A549 (cell line): Measurements from ENCODE around the gene NAP1L1. TPM values are rescaled to one million over a fixed set of nuclear protein-coding genes. Genes with fewer than 3 reads are reported as not detected.

Experiments
- ATAC-seq, 2 experiments: fragments of 200-7000 bp in 1 of 2; fragments of >200 bp in 1 of 2; cut with Nextera tagmentation in 1 of 2; cut with Tn5 transposase in 1 of 2; 3 replicates each; pipeline versions ENCODE4 v1.8.0 to v1.9.1; 2018 to 2020; ENCODE audit warnings: mild to moderate bottlenecking in 1 of 2, moderate library complexity in 1 of 2
- CTCF ChIA-PET: fragments of 300-600 bp; sonication (Branson Sonifier 250); formaldehyde crosslinking; extraction: SDS; loops from one replicate; lab custom pipeline; 2021; ENCODE audit warnings: antibody characterized with exemption, inconsistent platforms; lab: Yijun Ruan, JAX
- POLR2A ChIA-PET: fragments of 350-600 bp; formaldehyde crosslinking; extraction: SDS; loops from one replicate; lab custom pipeline; 2021; ENCODE audit warnings: antibody characterized with exemption, inconsistent platforms; lab: Yijun Ruan, JAX
- DNase-seq, 2 experiments: peaks; one replicate each; pipeline versions ENCODE4 v3.0.0 to v3.0.0-alpha.2; 2011 to 2016; ENCODE audit warnings: low read depth in 1 of 2, low spot score in 1 of 2
- FAIRE-seq: peaks from 2 replicates; lab custom pipeline; 2011; peaks lifted over from hg19 to GRCh38; lab: Jason Lieb, UNC
- H3K27ac ChIP-seq, 2 experiments: fragments of >200 bp; sonication (Bioruptor Twin); formaldehyde crosslinking; 3 replicates each; pipeline ENCODE4 v1.5.1; 2016 to 2017
- H3K4me1 ChIP-seq: fragments of >200 bp; sonication (Bioruptor Twin); formaldehyde crosslinking; 3 replicates; pipeline ENCODE4 v1.6.1; 2016
- H3K4me2 ChIP-seq: fragments of >200 bp; sonication (Bioruptor Twin); formaldehyde crosslinking; 3 replicates; pipeline ENCODE4 v1.6.1; 2016
- H3K4me3 ChIP-seq: fragments of >200 bp; sonication (Bioruptor Twin); formaldehyde crosslinking; 3 replicates; pipeline ENCODE4 v1.5.1; 2016
- H3K9me3 ChIP-seq: fragments of >200 bp; sonication (Bioruptor Twin); formaldehyde crosslinking; 3 replicates; pipeline ENCODE4 v1.6.1; 2016
- BHLHE40 ChIP-seq: IDR thresholded peaks from 2 replicates; pipeline ENCODE4 v1.6.1; 2012; ENCODE audit warnings: low read depth, low read length, inconsistent platforms
- CBX8 ChIP-seq: fragments of 200-600 bp; sonication (generic); IDR thresholded peaks from 2 replicates; pipeline ENCODE4 v1.6.1; 2016
- CHD2 ChIP-seq: fragments of 150-350 bp; IDR thresholded peaks from 2 replicates; pipeline ENCODE4 v1.6.1; 2014; ENCODE audit warnings: low read length; ENCODE audit not compliant: partially characterized antibody
- EP300 ChIP-seq, 2 experiments: fragments of >200 bp; sonication (Bioruptor Twin); formaldehyde crosslinking; IDR thresholded peaks; 2 replicates in 1 of 2; 3 replicates in 1 of 2; pipeline ENCODE4 v1.6.1; 2016 to 2017
- GATA3 ChIP-seq: IDR thresholded peaks from 2 replicates; pipeline ENCODE4 v1.6.1; 2012; ENCODE audit warnings: borderline replicate concordance
- HOXA7 ChIP-seq: fragments of 250-450 bp; sonication (Bioruptor Pico); IDR thresholded peaks from 2 replicates; pipeline ENCODE4 v1.5.0; 2020; ENCODE audit warnings: mild to moderate bottlenecking, moderate library complexity
- KDM1A ChIP-seq: fragments of 200-600 bp; sonication (generic); IDR thresholded peaks from 2 replicates; pipeline ENCODE4 v1.6.1; 2016; ENCODE audit warnings: low read depth, mild to moderate bottlenecking
- MAX ChIP-seq: IDR thresholded peaks from 2 replicates; pipeline ENCODE4 v1.6.1; 2012
- MYC ChIP-seq: IDR thresholded peaks from 2 replicates; pipeline ENCODE4 v1.6.1; 2012; ENCODE audit warnings: mild to moderate bottlenecking, inconsistent platforms, low read length, improper control_type of control experiment, borderline replicate concordance
- NFE2L2 ChIP-seq: fragments of 150-350 bp; conservative IDR thresholded peaks from 2 replicates; pipeline ENCODE4 v1.6.1; 2014; ENCODE audit warnings: low read length
- NR3C1 ChIP-seq: fragments of >200 bp; sonication (Bioruptor Twin); formaldehyde crosslinking; IDR thresholded peaks from 3 replicates; pipeline ENCODE4 v1.6.1; 2017
- PHF8 ChIP-seq: fragments of 200-600 bp; sonication (generic); IDR thresholded peaks from 2 replicates; pipeline ENCODE4 v1.6.1; 2016; ENCODE audit warnings: low read depth, mild to moderate bottlenecking, antibody characterized with exemption, moderate library complexity, borderline replicate concordance
- RCOR1 ChIP-seq: fragments of 150-350 bp; IDR thresholded peaks from 2 replicates; pipeline ENCODE4 v1.6.1; 2014; ENCODE audit warnings: antibody characterized with exemption, low read length, low read depth
- REST ChIP-seq: fragments of 200-600 bp; sonication (generic); IDR thresholded peaks from 2 replicates; pipeline ENCODE4 v1.6.1; 2016; ENCODE audit warnings: antibody characterized with exemption, mild to moderate bottlenecking, moderate library complexity
- RNF2 ChIP-seq: fragments of 200-600 bp; sonication (generic); IDR thresholded peaks from 2 replicates; pipeline ENCODE4 v1.6.1; 2016; ENCODE audit warnings: low read depth, mild to moderate bottlenecking, antibody characterized with exemption, moderate library complexity, borderline replicate concordance
- SMC3 ChIP-seq: fragments of >200 bp; sonication (Bioruptor Twin); formaldehyde crosslinking; IDR thresholded peaks from 3 replicates; pipeline ENCODE4 v1.6.1; 2018; ENCODE audit warnings: inconsistent platforms
- SREBF2 ChIP-seq: fragments of 450-650 bp; IDR thresholded peaks from 2 replicates; pipeline ENCODE4 v1.6.1; 2014; ENCODE audit warnings: mild to moderate bottlenecking, moderate library complexity
- ZSCAN20 ChIP-seq: fragments of 250-450 bp; sonication (Bioruptor Pico); IDR thresholded peaks from 2 replicates; pipeline ENCODE4 v1.8.0; 2022; ENCODE audit warnings: mild to moderate bottlenecking, moderate library complexity
- WGBS: methylation state at CpG from one replicate; pipeline ENCODE4 v1.1.6; 2017; ENCODE audit errors: missing lambda C conversion rate; 5-methylcytosine and 5-hydroxymethylcytosine counted together
- polyA plus RNA-seq, 4 experiments: library from polyadenylated mRNA; depleted of rRNA in 3 of 4; stranded (reverse); fragments of >200 nt; fragmentation: RNase III in 1 of 4; extraction: RNeasy Plus Mini Kit Qiagen cat#74134 plus additional on column Dnase treatment in 1 of 4; gene quantifications; 2 replicates in 3 of 4; 3 replicates in 1 of 4; pipeline ENCODE4 v1.2.3, GENCODE V29; 2011 to 2017
- TF ChIP-seq, protein P1 (sequence below): fragments of 250-450 bp; sonication (Bioruptor Pico); IDR thresholded peaks from 2 replicates; pipeline ENCODE4 v1.5.0; 2021; ENCODE audit warnings: mild to moderate bottlenecking, moderate library complexity, borderline replicate concordance
- TF ChIP-seq, protein P2 (sequence below): fragments of 150-350 bp; IDR thresholded peaks from 2 replicates; pipeline ENCODE4 v1.6.1; 2014; ENCODE audit warnings: low read depth, mild to moderate bottlenecking, low read length
- TF ChIP-seq, protein P3 (sequence below): fragments of >200 bp; sonication (Bioruptor Twin); formaldehyde crosslinking; IDR thresholded peaks from 3 replicates; pipeline ENCODE4 v1.5.1; 2016
- TF ChIP-seq, protein P4 (sequence below): IDR thresholded peaks from 2 replicates; pipeline ENCODE4 v1.6.1; 2012

NAP1L1 gene
- polyA plus RNA-seq, 2 of the 4 experiments (the other 2 are of a cell fraction) = 709 to 943 TPM

DNA sequence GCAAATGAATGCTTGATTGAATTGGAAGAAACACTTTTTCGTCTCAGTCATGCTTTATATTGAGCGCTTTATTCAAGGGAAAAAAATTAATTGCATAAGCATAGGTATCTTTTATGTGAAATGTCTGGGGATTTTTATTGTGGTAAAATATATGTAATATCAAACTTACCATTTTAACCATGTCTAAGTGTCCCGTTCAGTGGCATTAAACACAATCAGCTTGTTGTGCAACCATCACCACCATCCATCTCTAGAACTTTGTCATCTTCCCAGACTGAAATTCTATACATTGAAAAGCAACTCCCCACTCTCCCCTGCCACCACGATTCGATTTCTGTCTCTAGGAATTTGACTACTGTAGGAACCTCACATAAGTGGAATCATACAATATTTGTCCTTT lies 92.7 kb downstream of the NAP1L1 start:
- POLR2A ChIA-PET = no interaction called here
- no peak overlapping the region for H3K4me3 ChIP-seq
- peak overlapping the region; percentile 74 to 88 for H3K27ac ChIP-seq
- peaks cover 2% of the 10 kb centered on the region; the same call in 1 of the 3 replicates for H3K9me3 ChIP-seq
- no peak overlapping the region; the same call in 2 of the 3 replicates for H3K4me2 ChIP-seq
- peaks cover 56% of the 10 kb centered on the region for H3K4me1 ChIP-seq
- TF ChIP-seq, protein P1, sequence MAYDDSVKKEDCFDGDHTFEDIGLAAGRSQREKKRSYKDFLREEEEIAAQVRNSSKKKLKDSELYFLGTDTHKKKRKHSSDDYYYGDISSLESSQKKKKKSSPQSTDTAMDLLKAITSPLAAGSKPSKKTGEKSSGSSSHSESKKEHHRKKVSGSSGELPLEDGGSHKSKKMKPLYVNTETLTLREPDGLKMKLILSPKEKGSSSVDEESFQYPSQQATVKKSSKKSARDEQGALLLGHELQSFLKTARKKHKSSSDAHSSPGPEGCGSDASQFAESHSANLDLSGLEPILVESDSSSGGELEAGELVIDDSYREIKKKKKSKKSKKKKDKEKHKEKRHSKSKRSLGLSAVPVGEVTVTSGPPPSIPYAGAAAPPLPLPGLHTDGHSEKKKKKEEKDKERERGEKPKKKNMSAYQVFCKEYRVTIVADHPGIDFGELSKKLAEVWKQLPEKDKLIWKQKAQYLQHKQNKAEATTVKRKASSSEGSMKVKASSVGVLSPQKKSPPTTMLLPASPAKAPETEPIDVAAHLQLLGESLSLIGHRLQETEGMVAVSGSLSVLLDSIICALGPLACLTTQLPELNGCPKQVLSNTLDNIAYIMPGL (CRISPR knock-in tag) = no peak
- TF ChIP-seq, protein P2, sequence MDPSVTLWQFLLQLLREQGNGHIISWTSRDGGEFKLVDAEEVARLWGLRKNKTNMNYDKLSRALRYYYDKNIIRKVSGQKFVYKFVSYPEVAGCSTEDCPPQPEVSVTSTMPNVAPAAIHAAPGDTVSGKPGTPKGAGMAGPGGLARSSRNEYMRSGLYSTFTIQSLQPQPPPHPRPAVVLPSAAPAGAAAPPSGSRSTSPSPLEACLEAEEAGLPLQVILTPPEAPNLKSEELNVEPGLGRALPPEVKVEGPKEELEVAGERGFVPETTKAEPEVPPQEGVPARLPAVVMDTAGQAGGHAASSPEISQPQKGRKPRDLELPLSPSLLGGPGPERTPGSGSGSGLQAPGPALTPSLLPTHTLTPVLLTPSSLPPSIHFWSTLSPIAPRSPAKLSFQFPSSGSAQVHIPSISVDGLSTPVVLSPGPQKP = no peak
- TF ChIP-seq REST = no peak
- no peak for TF ChIP-seq SREBF2
- no peak for TF ChIP-seq RNF2
- TF ChIP-seq KDM1A = no peak
- no peak for TF ChIP-seq GATA3
- TF ChIP-seq, protein P3, sequence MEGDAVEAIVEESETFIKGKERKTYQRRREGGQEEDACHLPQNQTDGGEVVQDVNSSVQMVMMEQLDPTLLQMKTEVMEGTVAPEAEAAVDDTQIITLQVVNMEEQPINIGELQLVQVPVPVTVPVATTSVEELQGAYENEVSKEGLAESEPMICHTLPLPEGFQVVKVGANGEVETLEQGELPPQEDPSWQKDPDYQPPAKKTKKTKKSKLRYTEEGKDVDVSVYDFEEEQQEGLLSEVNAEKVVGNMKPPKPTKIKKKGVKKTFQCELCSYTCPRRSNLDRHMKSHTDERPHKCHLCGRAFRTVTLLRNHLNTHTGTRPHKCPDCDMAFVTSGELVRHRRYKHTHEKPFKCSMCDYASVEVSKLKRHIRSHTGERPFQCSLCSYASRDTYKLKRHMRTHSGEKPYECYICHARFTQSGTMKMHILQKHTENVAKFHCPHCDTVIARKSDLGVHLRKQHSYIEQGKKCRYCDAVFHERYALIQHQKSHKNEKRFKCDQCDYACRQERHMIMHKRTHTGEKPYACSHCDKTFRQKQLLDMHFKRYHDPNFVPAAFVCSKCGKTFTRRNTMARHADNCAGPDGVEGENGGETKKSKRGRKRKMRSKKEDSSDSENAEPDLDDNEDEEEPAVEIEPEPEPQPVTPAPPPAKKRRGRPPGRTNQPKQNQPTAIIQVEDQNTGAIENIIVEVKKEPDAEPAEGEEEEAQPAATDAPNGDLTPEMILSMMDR = no peak
- TF ChIP-seq, protein P4, sequence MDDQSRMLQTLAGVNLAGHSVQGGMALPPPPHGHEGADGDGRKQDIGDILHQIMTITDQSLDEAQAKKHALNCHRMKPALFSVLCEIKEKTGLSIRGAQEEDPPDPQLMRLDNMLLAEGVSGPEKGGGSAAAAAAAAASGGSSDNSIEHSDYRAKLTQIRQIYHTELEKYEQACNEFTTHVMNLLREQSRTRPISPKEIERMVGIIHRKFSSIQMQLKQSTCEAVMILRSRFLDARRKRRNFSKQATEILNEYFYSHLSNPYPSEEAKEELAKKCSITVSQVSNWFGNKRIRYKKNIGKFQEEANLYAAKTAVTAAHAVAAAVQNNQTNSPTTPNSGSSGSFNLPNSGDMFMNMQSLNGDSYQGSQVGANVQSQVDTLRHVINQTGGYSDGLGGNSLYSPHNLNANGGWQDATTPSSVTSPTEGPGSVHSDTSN = no peak
- no peak for TF ChIP-seq EP300 (IDR thresholded peaks at IDR 0.05)
- TF ChIP-seq CHD2 = no peak
- no peak for TF ChIP-seq RCOR1
- no peak for TF ChIP-seq SMC3
- TF ChIP-seq CBX8 = no peak
- 75% methylated on average over 5 of the region's 5 CpGs for WGBS
- no peak for ATAC-seq
- no peak for FAIRE-seq
- DNase-seq = no peak
- CTCF ChIA-PET = interaction anchor here (0.6 to 1.3 kb wide), 3 partner anchors 36 to 278 kb away, joined by 4 read pairs; no protein-coding TSS in a partner anchor

DNA sequence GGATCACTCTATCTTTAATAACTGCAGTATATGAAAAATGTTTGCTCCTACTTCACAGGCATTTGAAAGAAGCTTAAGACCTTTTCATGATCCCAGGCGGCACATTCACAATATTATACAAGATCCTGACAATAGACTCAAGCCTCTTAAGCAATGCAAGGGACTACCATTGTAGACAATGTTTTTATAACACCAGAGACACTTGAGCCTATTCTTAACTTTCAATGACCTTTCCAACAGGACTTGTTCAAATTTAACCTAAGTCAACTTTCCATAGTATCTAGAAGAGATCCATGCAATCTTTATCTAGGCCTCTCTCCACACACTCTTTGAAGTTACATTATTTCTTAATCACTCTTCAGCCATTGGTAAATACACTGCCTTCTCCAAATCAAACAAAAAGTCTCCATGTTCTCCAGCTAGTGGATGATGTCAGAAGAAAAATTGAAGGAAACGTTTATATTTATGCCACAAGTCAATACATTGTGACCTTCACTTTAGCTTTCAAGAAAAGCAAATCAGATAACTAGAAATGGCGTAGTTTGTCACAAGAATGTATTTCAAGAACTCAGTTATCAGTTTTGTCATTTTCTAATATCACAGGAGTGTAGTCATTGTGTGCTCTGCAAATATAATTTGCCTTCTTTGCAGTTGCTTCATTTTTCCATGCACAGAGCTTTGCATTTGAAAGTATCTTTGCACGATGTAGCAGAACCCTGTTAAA lies 94.1 kb downstream of the NAP1L1 start:
- POLR2A ChIA-PET = interaction anchor here (0.7 to 2.0 kb wide), 9 partner anchors 9 to 239 kb away, joined by 3 to 17 read pairs (median 6); partner anchors contain the start of gene PHLDA1
- FAIRE-seq = peak; percentile 94
- ATAC-seq = peak; percentile 93 to 94
- Histone ChIP-seq H3K4me2 (peak overlapping the region; percentile 60), H3K27ac (peak overlapping the region; percentile 74 to 88), H3K4me1 (peaks cover 65% of the 10 kb centered on the region), H3K4me3 (no peak overlapping the region), H3K9me3 (peaks cover 2% of the 10 kb centered on the region; the same call in 1 of the 3 replicates)
- DNase-seq = peak; percentile 37 to 96
- WGBS = 6% methylated on average over 4 of the region's 4 CpGs
- CTCF ChIA-PET = interaction anchor here (0.8 to 2.0 kb wide), 5 partner anchors 10 to 463 kb away, joined by 3 to 7 read pairs (median 4); no protein-coding TSS in a partner anchor
- TF ChIP-seq MYC = no peak
- TF ChIP-seq ZSCAN20 = peak; percentile 69; the same call in 1 of the 2 replicates
- TF ChIP-seq PHF8 = no peak
- TF ChIP-seq BHLHE40 = no peak
- TF ChIP-seq, protein P1 (CRISPR knock-in tag) = no peak
- peak; percentile 98 for TF ChIP-seq GATA3
- 0 out of 2 replicates have a peak, but pooled peaks have one; percentile 68 for TF ChIP-seq HOXA7 (CRISPR knock-in tag)
- no peak for TF ChIP-seq NFE2L2
- TF ChIP-seq NR3C1 = no peak
- peak; percentile 56; the same call in 1 of the 2 replicates for TF ChIP-seq MAX
- no peak for TF ChIP-seq RNF2
